Smooth muscle cell of the brain vasculature (primary cell): ENCODE results near the gene MMGT1.

Experiments used
- DNase-seq: peaks from one replicate; pipeline ENCODE4 v3.0.0-alpha.2; 2012; ENCODE audit warnings: low read depth, low spot score

MMGT1 gene

GRCh38 chrX:135973548-135974278 lies at the start of gene MMGT1:
Gene MMGT1, minus strand, starts transcription at chrX:135973988. Its CDS starts 313 bp downstream, at chrX:135973675.
- DNase-seq: peak; percentile 44

- no peak for DNase-seq
Measured at GRCh38 chrX:136021903-136022302, 48.1 kb upstream of the MMGT1 start.

GRCh38 chrX:136021160-136021559 lies 47.4 kb upstream of the MMGT1 start:
- DNase-seq: no peak

- no peak for DNase-seq
Measured at GRCh38 chrX:136019226-136019625, 45.4 kb upstream of the MMGT1 start.

GRCh38 chrX:136016881-136017280 lies 43.1 kb upstream of the MMGT1 start:
- DNase-seq: no peak

- DNase-seq: no peak
Measured at GRCh38 chrX:136015016-136015415, 41.2 kb upstream of the MMGT1 start.

- DNase-seq: no peak
Measured at GRCh38 chrX:135988245-135988644, 14.5 kb upstream of the MMGT1 start.

GRCh38 chrX:135985973-135986310 lies 12.2 kb upstream of the MMGT1 start:
- DNase-seq: no peak

GRCh38 chrX:135985157-135985972 lies 11.6 kb upstream of the MMGT1 start, which contains the start of gene SLC9A6:
Gene SLC9A6, plus strand, starts transcription at chrX:135985435. Its CDS starts 224 bp downstream, at chrX:135985659.
- no peak for DNase-seq

- no peak for DNase-seq
Measured at GRCh38 chrX:135984791-135985156, 11.0 kb upstream of the MMGT1 start.

GRCh38 chrX:135984256-135984655 lies 10.5 kb upstream of the MMGT1 start:
- no peak for DNase-seq

- DNase-seq: no peak
Measured at GRCh38 chrX:135982860-135983259, 9.1 kb upstream of the MMGT1 start.

GRCh38 chrX:135981668-135982067 lies 7.9 kb upstream of the MMGT1 start:
- DNase-seq: no peak

GRCh38 chrX:135981010-135981409 lies 7.2 kb upstream of the MMGT1 start:
- no peak for DNase-seq

GRCh38 chrX:135977611-135978010 lies 3.8 kb upstream of the MMGT1 start:
- no peak for DNase-seq

GRCh38 chrX:135975421-135975820 lies 1.6 kb upstream of the MMGT1 start:
- no peak for DNase-seq

GRCh38 chrX:135974279-135974856 lies 580 bp upstream of the MMGT1 start:
- no peak for DNase-seq

- DNase-seq: no peak
Measured at GRCh38 chrX:135973025-135973547, 702 bp downstream of the MMGT1 start.

GRCh38 chrX:135951291-135951690 lies 22.5 kb downstream of the MMGT1 start:
- DNase-seq: no peak

GRCh38 chrX:135944486-135944885 lies 29.3 kb downstream of the MMGT1 start:
- DNase-seq: no peak

- no peak for DNase-seq
Measured at GRCh38 chrX:135931644-135932487, 41.9 kb downstream of the MMGT1 start.
